Measurements from ENCODE around the gene CARF.
"Not testable (repeated sequence)": the region's sequence is repeated elsewhere in the genome, so short reads cannot be mapped to it uniquely, and the experiment has no call there.

CARF gene

DNA sequence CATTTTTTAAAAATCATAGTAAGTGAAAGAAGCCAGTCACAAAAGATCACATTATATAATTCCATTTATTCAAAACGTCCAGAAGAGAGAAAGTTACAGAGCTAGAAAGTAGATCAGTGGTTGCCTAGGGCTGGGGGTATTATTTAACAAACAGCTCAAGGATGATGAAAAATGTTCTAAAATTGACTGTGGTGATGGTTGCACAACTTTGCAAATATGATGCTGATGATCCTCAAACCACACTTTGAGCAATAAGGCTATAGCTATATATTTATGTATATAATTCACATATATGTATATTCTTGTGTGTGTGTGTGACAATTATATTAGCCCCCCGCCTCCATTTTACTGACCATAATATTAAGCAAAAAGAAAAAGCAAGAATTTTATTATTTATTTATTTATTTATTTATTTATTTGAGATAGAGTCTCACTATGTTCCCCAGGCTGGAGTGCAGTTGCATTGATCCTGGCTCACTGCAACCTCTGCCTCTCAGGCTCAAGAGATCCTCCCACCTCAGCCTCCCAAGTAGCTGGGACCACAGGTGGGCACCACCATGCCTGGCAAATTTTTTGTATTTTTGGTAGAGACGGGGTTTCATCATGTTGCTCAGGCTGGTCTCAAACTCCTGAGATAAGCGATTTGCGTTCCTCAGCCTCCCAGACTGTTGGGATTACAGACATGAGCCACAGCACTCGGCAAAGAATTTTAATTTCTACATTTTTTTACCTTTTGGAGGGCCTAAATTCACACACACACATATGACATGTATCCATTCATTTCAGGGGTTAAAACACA lies 2.5 kb upstream of the CARF start:
- H3K9ac ChIP-seq (ENCODE audit: low read length in 2 of 2), result no peak overlapping the region
- H3K36me3 ChIP-seq (ENCODE audit: control insufficient read depth in 2 of 2, insufficient read depth in 2 of 2, low read length in 2 of 2), result no peaks in the 10 kb centered on the region
- no peaks in the 10 kb centered on the region for H3K9me3 ChIP-seq (ENCODE audit: control insufficient read depth in 2 of 2, low read length in 2 of 2)
- no peak overlapping the region for H3K4me3 ChIP-seq (ENCODE audit: low read length in 2 of 2)
- H3K27me3 ChIP-seq (ENCODE audit: control insufficient read depth in 1 of 2, insufficient read depth in 2 of 2, low read length in 2 of 2), result no peaks in the 10 kb centered on the region
- H3K27ac ChIP-seq (ENCODE audit: low read length), result no peak overlapping the region
- H3K4me1 ChIP-seq (ENCODE audit: control insufficient read depth, insufficient read depth, low read length), result peaks cover 6% of the 10 kb centered on the region

GRCh38 chr2:202910250-202910649 lies 1.8 kb upstream of the CARF start:
- not testable (repeated sequence) for H3K36me3 ChIP-seq (ENCODE audit: control insufficient read depth in 2 of 2, insufficient read depth in 2 of 2, low read length in 2 of 2); H3K9ac ChIP-seq (ENCODE audit: low read length in 2 of 2); H3K27ac ChIP-seq (ENCODE audit: low read length); H3K9me3 ChIP-seq (ENCODE audit: control insufficient read depth in 2 of 2, low read length in 2 of 2); H3K4me1 ChIP-seq (ENCODE audit: control insufficient read depth, insufficient read depth, low read length); H3K27me3 ChIP-seq (ENCODE audit: control insufficient read depth in 1 of 2, insufficient read depth in 2 of 2, low read length in 2 of 2)
- H3K4me3 ChIP-seq (ENCODE audit: low read length in 2 of 2), result peak overlapping the region in 1 of 2 donors; percentile 99

GRCh38 chr2:202910698-202911097 lies 1.4 kb upstream of the CARF start:
- Histone ChIP-seq H3K27me3 (ENCODE audit: control insufficient read depth in 1 of 2, insufficient read depth in 2 of 2, low read length in 2 of 2) (no peaks in the 10 kb centered on the region), H3K9me3 (ENCODE audit: control insufficient read depth in 2 of 2, low read length in 2 of 2) (no peaks in the 10 kb centered on the region), H3K27ac (ENCODE audit: low read length) (no peak overlapping the region), H3K9ac (ENCODE audit: low read length in 2 of 2) (peak overlapping the region; percentile 91), H3K4me3 (ENCODE audit: low read length in 2 of 2) (peak overlapping the region; percentile 99 to 100), H3K36me3 (ENCODE audit: control insufficient read depth in 2 of 2, insufficient read depth in 2 of 2, low read length in 2 of 2) (no peaks in the 10 kb centered on the region), H3K4me1 (ENCODE audit: control insufficient read depth, insufficient read depth, low read length) (peaks cover 6% of the 10 kb centered on the region)

- peaks cover 6% of the 10 kb centered on the region for H3K4me1 ChIP-seq (ENCODE audit: control insufficient read depth, insufficient read depth, low read length)
- H3K27ac ChIP-seq (ENCODE audit: low read length), result peak overlapping the region; percentile 78
- no peaks in the 10 kb centered on the region for H3K9me3 ChIP-seq (ENCODE audit: control insufficient read depth in 2 of 2, low read length in 2 of 2)
- no peaks in the 10 kb centered on the region for H3K36me3 ChIP-seq (ENCODE audit: control insufficient read depth in 2 of 2, insufficient read depth in 2 of 2, low read length in 2 of 2)
- H3K4me3 ChIP-seq (ENCODE audit: low read length in 2 of 2), result peak overlapping the region; percentile 99 to 100
- H3K27me3 ChIP-seq (ENCODE audit: control insufficient read depth in 1 of 2, insufficient read depth in 2 of 2, low read length in 2 of 2), result no peaks in the 10 kb centered on the region
- peak overlapping the region; percentile 91 for H3K9ac ChIP-seq (ENCODE audit: low read length in 2 of 2)
Measured at GRCh38 chr2:202911203-202911511, 918 bp upstream of the CARF start.

DNA sequence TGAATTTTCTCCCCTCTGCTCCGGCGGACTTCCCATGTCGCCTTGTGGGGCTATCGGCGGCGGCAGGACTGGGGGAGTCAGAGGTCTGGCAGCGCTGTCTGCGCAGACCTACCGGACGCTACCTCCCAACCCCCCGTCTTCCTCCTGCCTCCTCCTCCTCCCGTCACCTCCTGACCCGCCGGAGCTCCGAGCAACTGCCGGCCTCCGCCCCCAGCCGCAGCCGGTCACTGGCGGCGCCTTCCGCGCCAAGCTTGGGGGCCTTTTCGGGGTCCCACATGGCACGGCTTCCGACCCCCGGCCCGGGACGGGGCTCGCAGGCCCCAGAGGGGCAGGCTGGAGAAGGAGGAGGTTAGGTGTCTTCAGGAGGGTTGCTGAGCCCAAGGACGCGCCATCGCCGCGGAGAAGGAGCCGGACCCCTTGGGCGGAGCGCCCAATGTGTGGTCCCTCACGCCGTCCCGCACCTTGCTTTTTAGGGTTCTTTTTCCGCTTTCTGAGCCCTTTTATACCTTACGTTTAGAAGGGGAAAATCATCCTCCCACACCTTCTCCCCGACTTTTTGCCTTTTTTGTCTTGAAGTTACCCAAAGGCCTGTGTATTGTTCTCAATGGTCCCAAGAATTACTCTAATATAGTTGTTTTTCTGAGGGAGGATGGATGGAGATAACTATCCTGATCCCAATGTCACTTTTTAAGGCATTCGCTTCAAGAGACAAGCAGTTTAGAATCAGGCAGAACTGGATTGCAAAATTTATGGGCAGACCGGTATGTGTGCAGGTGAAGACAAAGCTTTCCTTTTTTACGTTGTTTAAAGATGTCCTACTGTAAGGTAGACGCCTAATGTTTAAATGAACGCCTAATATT lies 497 bp downstream of the CARF start:
- peak overlapping the region; percentile 78 for H3K27ac ChIP-seq (ENCODE audit: low read length)
- not testable (repeated sequence) for H3K9me3 ChIP-seq (ENCODE audit: control insufficient read depth in 2 of 2, low read length in 2 of 2); H3K4me1 ChIP-seq (ENCODE audit: control insufficient read depth, insufficient read depth, low read length); H3K36me3 ChIP-seq (ENCODE audit: control insufficient read depth in 2 of 2, insufficient read depth in 2 of 2, low read length in 2 of 2); H3K27me3 ChIP-seq (ENCODE audit: control insufficient read depth in 1 of 2, insufficient read depth in 2 of 2, low read length in 2 of 2)
- peak overlapping the region; percentile 99 to 100 for H3K4me3 ChIP-seq (ENCODE audit: low read length in 2 of 2)
- peak overlapping the region; percentile 91 for H3K9ac ChIP-seq (ENCODE audit: low read length in 2 of 2)

DNA sequence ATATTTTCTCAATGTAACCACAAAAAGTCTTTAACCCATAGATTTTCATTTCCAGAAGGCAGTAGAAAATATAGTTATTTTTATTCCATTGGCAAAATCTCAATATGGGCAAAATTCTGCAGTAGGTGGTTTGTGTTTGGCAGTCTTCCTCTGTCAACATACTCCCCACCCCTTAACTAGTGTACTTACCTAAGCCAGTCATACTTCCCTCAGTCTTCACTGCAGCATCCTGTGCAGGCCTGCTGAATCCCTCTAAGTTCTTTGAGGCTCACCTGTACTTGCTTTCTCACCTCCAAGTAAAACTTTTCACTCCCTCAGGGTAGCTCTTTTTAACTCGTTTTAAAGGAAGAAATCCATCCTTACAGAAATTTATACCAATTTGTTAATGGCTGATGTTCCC lies 6.8 kb downstream of the CARF start:
- Histone ChIP-seq H3K27ac (ENCODE audit: low read length) (no peak overlapping the region), H3K9ac (ENCODE audit: low read length in 2 of 2) (no peak overlapping the region), H3K4me3 (ENCODE audit: low read length in 2 of 2) (no peak overlapping the region), H3K27me3 (ENCODE audit: control insufficient read depth in 1 of 2, insufficient read depth in 2 of 2, low read length in 2 of 2) (no peaks in the 10 kb centered on the region), H3K9me3 (ENCODE audit: control insufficient read depth in 2 of 2, low read length in 2 of 2) (no peaks in the 10 kb centered on the region), H3K4me1 (ENCODE audit: control insufficient read depth, insufficient read depth, low read length) (no peaks in the 10 kb centered on the region), H3K36me3 (ENCODE audit: control insufficient read depth in 2 of 2, insufficient read depth in 2 of 2, low read length in 2 of 2) (peaks cover 3 to 9% of the 10 kb centered on the region in 2 donors)

DNA sequence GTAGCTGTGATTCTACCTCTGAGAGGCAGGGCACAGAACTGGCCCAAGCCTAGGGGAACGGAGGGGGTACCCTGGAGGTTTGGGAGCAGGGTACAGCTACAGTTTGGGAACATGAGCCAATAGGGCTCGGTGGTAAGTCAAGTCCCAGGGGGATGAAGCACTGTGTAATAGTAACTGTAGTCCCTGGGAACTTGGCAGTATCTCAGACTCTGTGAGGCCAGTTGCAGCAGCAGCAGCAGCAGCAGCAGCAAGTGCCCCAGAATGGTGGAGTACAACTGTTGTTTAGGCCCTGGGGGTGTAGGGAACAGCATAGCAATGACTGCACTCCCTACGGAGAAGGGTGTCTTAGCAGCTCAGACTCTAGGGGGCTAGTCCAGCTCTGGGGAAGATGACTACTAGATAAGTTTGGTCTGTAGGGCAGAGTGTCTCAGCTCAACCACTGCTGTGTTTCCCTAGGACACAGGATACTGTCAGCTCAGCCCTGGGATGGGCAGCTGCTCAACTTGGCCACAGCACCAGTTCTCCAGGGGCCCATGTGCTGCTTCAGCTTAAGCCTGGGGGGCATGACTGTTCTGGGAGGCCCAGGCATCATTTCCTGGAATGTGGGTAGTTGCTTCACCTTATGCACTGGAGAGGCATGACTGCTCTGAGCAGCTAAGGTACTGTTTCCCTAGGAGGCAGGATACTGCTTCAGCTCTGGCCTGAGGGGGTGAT lies 20.5 kb downstream of the CARF start:
- Histone ChIP-seq H3K27me3 (ENCODE audit: control insufficient read depth in 1 of 2, insufficient read depth in 2 of 2, low read length in 2 of 2) (no peaks in the 10 kb centered on the region), H3K9me3 (ENCODE audit: control insufficient read depth in 2 of 2, low read length in 2 of 2) (no peaks in the 10 kb centered on the region), H3K4me1 (ENCODE audit: control insufficient read depth, insufficient read depth, low read length) (no peaks in the 10 kb centered on the region), H3K9ac (ENCODE audit: low read length in 2 of 2) (no peak overlapping the region), H3K4me3 (ENCODE audit: low read length in 2 of 2) (no peak overlapping the region), H3K27ac (ENCODE audit: low read length) (no peak overlapping the region), H3K36me3 (ENCODE audit: control insufficient read depth in 2 of 2, insufficient read depth in 2 of 2, low read length in 2 of 2) (peaks cover 3 to 8% of the 10 kb centered on the region in 2 donors)

GRCh38 chr2:202933139-202933510 lies 21.1 kb downstream of the CARF start:
- H3K4me3 ChIP-seq (ENCODE audit: low read length in 2 of 2), result no peak overlapping the region
- H3K9ac ChIP-seq (ENCODE audit: low read length in 2 of 2), result no peak overlapping the region
- H3K27me3 ChIP-seq (ENCODE audit: control insufficient read depth in 1 of 2, insufficient read depth in 2 of 2, low read length in 2 of 2), result no peaks in the 10 kb centered on the region
- no peak overlapping the region for H3K27ac ChIP-seq (ENCODE audit: low read length)
- no peaks in the 10 kb centered on the region for H3K4me1 ChIP-seq (ENCODE audit: control insufficient read depth, insufficient read depth, low read length)
- H3K9me3 ChIP-seq (ENCODE audit: control insufficient read depth in 2 of 2, low read length in 2 of 2), result no peaks in the 10 kb centered on the region
- H3K36me3 ChIP-seq (ENCODE audit: control insufficient read depth in 2 of 2, insufficient read depth in 2 of 2, low read length in 2 of 2), result peaks cover 3 to 8% of the 10 kb centered on the region in 2 donors

GRCh38 chr2:202933958-202934357 lies 21.9 kb downstream of the CARF start:
- Histone ChIP-seq H3K4me1 (ENCODE audit: control insufficient read depth, insufficient read depth, low read length) (no peaks in the 10 kb centered on the region), H3K36me3 (ENCODE audit: control insufficient read depth in 2 of 2, insufficient read depth in 2 of 2, low read length in 2 of 2) (peaks cover 7 to 8% of the 10 kb centered on the region in 2 donors), H3K9ac (ENCODE audit: low read length in 2 of 2) (no peak overlapping the region), H3K9me3 (ENCODE audit: control insufficient read depth in 2 of 2, low read length in 2 of 2) (no peaks in the 10 kb centered on the region), H3K27me3 (ENCODE audit: control insufficient read depth in 1 of 2, insufficient read depth in 2 of 2, low read length in 2 of 2) (no peaks in the 10 kb centered on the region), H3K27ac (ENCODE audit: low read length) (no peak overlapping the region), H3K4me3 (ENCODE audit: low read length in 2 of 2) (no peak overlapping the region)

DNA sequence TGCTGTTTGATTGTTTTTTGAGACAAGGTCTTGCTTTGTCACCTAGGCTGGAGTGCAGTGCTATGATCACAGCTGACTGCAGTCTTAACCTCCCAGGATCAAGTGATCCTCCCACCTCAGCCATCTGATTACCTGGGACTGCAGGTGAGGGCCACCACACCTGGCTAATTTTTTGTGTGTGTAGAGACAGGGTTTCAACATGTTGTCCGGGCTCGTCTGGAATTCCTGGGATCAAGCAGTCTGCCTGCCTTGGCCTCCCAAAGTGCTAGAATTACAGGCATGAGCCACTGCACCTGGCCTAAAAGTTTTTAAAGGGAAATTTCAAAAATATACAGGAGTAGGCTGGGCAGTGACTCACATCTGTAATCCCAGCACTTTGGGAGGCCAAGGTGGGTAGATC lies 22.4 kb downstream of the CARF start:
- Histone ChIP-seq H3K36me3 (ENCODE audit: control insufficient read depth in 2 of 2, insufficient read depth in 2 of 2, low read length in 2 of 2) (peaks cover 7 to 8% of the 10 kb centered on the region in 2 donors), H3K4me1 (ENCODE audit: control insufficient read depth, insufficient read depth, low read length) (no peaks in the 10 kb centered on the region), H3K4me3 (ENCODE audit: low read length in 2 of 2) (no peak overlapping the region), H3K9ac (ENCODE audit: low read length in 2 of 2) (no peak overlapping the region), H3K27ac (ENCODE audit: low read length) (no peak overlapping the region), H3K27me3 (ENCODE audit: control insufficient read depth in 1 of 2, insufficient read depth in 2 of 2, low read length in 2 of 2) (no peaks in the 10 kb centered on the region), H3K9me3 (ENCODE audit: control insufficient read depth in 2 of 2, low read length in 2 of 2) (no peaks in the 10 kb centered on the region)

Data from stomach smooth muscle (tissue), 2 donors.